ENCODE results near the gene PLD4. TPM values are rescaled to one million over a fixed set of nuclear protein-coding genes. Genes with fewer than 3 reads are reported as not detected.
"Not testable (repeated sequence)": the region's sequence is repeated elsewhere in the genome, so short reads cannot be mapped to it uniquely, and the experiment has no call there.

PLD4 gene
- polyA plus RNA-seq, 4 donors, result 1.7 to 4.3 (median 3.6) TPM

DNA sequence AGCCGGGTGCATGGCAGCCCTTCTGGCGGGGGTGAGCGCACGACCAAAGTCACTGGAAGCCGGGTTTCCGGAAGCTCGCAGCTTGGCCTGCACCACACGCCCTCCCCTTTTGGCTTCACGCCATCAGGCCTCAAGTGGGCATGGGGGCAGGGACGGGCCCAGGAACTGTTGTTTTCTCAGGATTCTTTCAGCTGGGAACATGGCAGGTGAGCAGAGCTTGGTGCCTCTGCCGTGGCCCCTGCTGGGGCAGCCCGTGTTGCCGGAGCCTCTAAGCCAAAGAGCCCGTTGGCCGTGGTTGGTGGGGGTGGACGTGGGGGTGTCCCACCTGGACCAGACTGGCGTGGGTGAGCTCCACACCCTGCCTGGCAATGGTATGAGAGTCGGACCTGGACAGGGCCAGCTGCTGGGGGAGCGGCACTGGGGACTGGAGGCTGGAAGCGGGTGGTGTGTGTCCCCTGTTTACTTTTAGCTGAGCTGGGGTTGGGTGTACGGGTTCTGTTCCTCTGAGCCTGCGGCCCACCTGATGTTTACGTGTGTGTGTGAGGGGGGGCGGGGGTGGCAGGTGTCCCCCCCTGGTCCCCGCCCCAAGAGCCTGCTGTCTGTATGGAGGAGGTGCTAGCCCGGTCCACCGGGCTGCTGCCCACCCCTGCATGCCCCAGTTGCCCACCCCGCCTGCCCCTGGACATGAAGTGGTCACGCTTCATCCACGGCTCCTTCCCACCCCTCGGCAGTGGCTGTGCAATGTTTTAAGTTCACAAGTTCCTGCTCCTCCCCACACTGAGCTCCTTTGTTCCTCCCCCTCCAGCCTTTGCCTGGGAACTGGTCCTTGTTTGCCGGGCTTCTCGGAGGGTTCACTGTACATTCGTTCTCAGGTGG, 28.7 kb upstream of the PLD4 start:
- peak in 1 of 4 donors; percentile 29 for DNase-seq (ENCODE audit: low read depth in 4 of 4, low spot score in 3 of 4)

DNA sequence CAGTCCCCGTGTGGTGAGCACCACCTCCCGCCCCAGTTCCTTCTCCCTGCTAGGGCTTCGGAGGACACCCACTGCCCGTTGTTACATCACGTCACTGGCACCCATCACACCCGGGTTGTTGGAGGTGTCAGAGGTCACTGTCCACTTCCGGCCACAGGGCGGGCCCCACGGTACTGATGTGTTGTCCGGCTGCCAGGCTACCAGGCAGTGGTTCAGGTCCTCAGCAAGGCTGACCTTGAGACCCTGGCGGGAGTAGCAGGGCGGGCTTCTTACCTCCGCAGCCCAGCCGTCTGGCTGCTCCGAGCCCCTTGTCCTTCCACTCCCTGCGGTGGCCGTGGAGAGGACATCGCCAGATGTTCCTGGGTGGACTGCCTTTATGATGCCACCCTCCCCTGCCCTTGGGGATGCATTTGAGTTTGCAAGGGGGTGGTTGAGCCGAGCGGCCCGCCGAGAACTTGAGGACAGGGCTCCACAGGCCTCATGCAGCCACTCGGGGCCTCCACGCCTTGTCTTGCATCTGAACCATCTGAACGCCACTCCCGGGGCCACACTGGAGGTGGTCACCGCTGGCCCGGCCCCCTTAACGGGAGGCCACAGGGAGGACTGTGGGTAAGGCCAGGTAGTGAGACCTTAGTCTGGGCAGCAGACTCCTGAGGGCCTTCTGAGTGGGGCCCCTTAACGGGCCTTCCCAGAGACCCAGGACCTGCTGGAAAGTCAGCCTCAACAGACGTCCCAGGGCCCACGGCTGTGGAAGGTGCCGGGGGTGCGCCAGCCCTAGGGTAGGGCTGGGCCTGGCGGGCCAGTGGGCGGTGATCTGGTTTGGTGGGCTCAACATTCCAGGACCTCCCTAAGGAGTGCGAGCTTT, 27.1 kb upstream of the PLD4 start:
- no peak for DNase-seq (ENCODE audit: low read depth in 4 of 4, low spot score in 3 of 4)

DNA sequence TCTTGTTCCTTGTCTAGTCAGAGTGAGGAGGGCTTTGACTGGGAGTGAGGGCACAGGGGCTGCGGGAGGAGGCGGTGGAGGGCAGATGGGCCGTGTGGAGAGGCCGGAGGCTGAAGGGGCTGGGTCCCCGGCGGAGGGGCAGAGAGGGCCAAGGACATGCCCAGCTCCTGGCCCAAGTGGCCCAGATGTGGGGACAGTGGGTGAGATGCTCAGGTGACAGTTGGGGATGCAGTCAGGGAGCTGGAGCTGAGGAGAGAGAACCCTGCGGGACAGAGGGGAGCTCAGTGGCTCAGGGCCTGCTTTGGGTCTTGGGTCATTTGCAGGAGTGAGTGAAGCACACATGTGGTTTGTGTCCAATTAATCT, 26.5 kb upstream of the PLD4 start:
- no peak for DNase-seq (ENCODE audit: low read depth in 4 of 4, low spot score in 3 of 4)

DNA sequence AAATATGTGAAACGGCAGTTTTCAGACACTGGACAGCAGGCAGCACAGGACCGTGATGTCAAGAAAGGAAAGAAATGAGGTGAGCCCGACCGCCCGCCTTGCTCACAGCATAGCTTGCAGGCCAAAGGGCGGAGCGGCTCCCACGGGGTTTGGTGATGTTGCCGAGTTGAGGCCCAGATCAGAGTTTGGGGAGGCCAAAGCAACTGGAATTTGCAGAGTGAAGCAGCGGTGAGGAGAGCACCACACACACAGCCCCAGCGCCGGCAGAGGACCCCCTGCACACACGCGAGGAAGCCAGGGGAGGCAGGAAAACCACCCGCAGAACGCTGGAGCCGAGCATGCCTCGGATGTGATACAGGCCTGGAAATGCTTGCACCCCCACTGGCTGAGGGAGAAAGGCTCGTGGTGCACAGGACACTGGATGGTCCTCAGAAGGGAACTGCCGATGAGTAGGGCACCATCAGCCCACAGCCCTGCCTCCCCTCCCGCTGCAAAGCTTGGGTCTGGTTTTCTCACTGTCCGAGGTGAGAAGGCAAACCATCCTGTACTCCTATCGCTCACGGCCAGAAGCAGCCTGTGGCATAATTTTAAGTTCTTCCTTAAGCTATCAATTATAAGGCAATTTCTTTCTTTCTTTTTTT, 25.7 kb upstream of the PLD4 start:
- no peak for DNase-seq (ENCODE audit: low read depth in 4 of 4, low spot score in 3 of 4)

DNA sequence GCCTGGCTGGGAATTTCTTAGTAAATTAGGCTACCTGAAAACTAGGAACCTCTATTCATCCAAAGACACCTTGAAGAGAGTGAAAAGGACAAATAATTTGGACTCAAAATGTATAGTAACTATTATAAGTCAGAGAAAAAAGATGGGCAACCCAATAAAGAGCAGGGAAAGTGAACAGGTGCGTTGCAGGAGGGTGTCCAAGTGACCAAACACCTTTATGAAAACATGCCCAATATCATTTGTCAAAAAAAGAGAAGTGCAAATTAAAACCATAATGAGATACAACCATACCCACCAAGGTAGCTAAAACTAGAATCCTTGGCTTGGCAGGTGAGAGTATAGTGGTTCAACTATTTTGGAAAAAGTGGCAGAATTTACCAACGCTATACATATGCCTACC, 24.9 kb upstream of the PLD4 start:
- DNase-seq (ENCODE audit: low read depth in 4 of 4, low spot score in 3 of 4), result no peak

DNA sequence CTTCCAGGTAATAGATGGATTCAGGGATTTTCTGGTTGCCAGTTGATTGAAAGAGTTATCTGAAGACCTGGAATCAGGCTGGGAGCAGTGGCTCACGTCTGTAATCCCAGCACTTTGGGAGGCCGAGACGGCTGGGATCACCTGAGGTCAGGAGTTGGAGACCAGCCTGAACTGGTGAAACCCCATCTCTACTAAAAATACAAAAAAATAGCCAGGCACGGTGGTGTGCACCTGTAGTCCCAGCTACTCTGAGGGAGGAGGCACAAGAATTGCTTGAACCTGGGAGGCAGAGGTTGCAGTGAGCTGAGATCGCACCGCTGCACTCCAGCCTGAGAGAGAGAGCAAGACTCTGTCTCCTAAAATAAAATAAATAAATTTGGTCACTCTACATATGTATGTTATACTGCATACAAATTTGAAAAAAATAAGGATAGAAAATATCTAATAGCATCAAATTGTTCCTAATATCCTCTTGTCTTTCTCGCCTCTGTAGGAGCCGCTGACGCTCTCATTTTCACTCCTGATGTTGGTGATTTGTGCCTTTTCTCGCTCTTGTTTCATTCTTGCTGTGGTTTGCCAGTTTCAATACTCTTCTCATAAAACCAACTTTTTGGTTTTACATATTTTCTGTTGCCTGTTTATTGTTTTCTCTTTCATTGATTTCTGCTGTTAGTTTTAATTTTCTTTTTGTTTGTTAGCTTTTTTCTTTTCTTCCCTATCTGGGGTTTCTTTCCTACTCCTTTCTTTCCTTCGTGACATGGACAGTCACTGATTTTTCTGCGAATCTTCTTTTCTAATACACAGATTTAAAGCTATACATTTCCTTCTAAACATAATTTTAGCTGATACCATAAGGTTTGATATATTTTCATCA, 23.8 kb upstream of the PLD4 start:
- no peak for DNase-seq (ENCODE audit: low read depth in 4 of 4, low spot score in 3 of 4)

DNA sequence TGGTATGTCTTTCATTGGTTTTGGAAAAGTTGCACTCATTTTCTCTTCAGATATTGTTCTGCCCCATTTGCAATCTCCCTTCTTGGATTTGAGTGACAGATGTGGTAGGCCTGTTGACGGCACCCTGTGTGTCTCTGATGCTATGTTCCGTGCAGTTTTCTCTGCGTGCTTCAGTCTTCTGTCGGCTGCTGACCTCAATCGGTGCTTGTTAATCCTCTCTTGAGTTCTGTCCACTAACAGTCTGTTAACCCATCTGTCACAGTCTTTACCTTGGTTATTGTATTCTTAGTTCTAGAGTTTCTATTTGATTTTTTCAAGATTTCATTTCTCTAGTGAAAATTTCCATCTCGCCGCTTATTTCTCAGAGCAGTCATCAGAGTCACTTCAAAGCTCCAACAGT, 20.7 kb upstream of the PLD4 start:
- DNase-seq (ENCODE audit: low read depth in 4 of 4, low spot score in 3 of 4), result no peak

DNA sequence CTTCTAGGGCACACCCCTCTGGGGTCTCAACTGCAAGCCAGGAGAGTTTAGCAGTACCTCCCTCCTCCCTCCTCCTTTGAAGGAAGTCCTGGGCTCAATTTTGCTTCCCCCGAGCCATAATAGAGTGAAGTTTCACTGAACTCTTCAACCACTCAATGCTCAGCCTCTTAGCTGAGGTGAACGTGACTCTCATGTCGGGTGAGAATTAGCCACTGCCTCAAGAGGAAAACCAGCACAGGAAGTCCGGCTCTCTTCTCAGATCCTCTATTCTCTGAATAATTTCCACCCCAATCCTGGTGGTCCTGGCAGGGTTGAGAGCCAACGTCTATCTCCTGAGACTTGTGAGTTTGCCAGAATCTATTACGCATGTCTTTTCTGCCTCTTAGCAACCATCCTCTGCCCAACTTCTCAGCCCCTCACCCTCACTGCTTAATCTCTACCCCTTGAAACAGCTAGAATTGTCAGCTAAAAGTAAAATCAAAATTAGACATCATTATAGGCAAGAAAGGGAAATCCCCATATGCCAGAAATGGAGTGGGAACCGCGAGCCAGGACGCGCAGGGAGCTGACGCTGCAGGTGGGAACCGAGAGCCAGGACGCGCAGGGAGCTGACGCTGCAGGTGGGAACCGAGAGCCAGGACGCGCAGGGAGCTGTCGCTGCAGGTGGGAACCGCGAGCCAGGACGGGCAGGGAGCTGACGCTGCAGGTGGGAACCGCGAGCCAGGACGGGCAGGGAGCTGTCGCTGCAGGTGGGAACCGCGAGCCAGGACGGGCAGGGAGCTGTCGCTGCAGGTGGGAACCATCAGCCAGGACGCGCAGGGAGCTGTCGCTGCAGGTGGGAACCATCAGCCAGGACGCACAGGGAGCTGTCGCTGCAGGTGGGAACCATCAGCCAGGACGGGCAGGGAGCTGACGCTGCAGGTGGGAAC, 19.8 kb upstream of the PLD4 start:
- DNase-seq (ENCODE audit: low read depth in 4 of 4, low spot score in 3 of 4), result not testable (repeated sequence)

DNA sequence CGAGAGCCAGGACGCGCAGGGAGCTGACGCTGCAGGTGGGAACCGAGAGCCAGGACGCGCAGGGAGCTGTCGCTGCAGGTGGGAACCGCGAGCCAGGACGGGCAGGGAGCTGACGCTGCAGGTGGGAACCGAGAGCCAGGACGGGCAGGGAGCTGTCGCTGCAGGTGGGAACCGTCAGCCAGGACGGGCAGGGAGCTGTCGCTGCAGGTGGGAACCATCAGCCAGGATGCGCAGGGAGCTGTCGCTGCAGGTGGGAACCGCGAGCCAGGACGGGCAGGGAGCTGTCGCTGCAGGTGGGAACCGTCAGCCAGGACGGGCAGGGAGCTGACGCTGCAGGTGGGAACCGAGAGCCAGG, 19.1 kb upstream of the PLD4 start:
- not testable (repeated sequence) for DNase-seq (ENCODE audit: low read depth in 4 of 4, low spot score in 3 of 4)

DNA sequence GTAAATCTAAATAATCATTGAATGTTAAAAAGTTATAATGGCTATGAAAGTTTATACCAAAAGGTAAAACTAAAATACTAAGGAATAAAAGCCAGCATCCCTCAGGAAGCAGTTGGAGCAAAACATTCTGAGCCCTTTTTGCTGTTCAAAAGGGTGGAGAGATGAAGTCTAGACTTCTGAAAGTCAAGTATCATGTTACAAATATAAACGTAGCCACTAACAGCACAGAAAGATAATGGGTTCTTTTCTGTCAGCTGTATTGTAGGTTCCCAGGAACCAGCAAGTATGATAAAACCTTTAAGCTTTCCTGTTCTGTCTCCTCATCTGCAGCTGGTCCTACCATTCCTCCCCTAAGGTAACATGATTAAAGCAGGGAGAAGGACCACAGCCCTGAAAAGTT, 16.4 kb upstream of the PLD4 start:
- DNase-seq (ENCODE audit: low read depth in 4 of 4, low spot score in 3 of 4), result no peak

DNA sequence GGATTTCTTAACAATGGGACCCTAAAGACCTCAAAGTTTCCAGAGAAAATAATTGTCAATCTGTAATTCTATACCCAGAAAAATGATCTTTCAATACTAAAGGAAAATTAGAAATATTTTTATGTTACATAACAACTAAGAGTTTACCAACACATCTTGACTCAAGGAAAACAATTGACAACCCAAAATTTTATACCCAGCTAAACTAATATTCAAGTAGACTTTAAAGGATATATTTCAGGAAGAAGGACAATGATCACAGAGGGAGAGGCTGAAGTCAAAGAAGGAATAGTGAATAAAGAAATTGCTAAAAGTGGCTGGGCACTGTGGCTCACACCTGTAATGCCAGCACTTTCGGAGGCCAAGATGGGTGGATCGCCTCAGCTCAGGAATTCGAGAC, 12.6 kb upstream of the PLD4 start:
- no peak for DNase-seq (ENCODE audit: low read depth in 4 of 4, low spot score in 3 of 4)

DNA sequence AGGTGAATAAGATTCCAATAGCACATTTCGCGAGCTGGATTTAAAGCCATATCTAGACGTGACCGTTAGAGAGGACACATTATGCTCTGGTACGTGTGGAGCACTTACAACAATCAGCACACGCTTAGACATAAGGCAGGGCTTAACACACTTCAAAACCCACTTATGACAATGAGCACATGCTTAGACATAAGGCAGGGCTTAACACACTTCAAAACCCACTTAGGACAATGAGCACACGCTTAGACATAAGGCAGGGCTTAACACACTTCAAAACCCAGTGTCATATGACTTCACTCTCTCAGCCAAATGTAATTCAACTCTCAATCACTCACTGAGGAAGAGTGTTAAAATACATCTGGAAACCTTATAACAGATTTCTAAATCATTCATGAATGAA, 11.2 kb upstream of the PLD4 start:
- DNase-seq (ENCODE audit: low read depth in 4 of 4, low spot score in 3 of 4), result no peak

DNA sequence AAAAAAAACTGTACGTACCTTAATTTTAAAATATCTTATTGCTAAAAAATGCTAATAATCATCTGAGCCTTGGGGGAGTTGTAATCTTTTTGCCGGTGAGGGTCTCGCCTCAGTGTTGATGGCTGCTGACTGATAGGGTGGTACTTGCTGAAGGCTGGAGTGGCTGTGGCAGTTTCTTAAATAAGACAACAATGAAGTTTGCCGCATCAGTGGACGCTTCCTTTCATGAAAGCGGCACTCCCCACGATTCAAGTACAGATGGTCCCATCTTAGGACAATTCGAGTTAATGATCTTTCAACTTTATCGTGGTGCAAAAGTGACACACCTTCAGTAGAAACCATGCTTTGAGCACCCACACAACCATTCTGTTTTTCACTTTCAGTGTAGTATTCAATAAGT, 7.6 kb upstream of the PLD4 start:
- no peak for DNase-seq (ENCODE audit: low read depth in 4 of 4, low spot score in 3 of 4)

DNA sequence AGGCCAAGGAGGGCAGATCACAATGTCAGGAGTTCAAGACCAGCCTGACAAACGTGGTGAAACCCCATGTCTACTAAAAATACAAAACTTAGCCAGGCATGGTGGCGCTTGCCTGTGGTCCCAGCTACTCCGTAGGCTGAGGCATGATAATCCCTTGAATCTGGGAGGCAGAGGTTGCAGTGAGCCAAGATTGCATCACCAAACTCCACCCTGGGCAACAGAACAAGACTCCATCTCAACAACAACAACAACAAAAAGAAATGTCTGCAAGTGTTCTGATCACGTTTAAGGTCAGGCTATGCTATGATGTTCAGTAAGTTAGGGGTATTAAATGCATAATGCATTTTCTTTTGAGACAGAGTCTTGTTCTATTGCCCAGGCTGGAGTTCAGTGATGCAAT, 6.7 kb upstream of the PLD4 start:
- DNase-seq (ENCODE audit: low read depth in 4 of 4, low spot score in 3 of 4), result no peak

DNA sequence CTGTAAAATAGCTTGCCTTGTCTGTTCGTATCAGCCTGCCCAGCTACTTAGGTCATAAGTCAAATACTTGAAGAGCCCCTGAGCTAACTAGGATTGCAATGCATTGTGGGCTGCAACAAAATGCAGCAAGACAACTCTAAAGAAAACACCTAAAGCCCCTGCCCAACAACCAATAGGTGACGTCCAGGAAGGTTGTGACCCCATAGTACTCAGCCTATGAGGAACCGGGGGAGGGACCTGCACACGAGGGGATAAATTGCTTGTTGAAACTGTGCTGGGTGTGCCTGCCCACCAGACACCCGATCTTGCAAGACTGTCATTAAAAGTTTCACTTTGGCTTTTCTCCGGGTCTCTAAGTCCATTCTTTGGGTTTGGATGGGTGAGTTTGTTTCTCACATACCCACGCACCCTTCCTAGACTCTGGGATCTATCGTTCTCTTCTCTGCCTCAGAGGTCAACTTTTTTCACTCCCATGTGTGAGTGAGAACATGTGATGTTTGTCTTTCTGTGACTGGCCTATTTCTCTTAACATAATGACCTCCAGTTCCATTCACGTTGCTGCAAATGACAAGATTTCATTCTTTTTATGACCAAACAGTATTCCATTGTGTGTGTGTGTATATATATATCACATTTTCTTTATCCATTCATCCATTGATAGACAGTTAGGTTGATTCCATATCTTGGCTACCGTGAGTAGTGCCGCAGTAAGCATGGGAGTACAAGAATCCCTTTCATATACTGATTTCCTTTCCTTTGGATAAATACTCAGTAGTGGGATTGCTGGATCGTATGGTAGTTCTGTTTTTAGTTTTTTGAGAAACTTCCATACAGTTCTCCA, 5.3 kb upstream of the PLD4 start:
- not testable (repeated sequence) for DNase-seq (ENCODE audit: low read depth in 4 of 4, low spot score in 3 of 4)

DNA sequence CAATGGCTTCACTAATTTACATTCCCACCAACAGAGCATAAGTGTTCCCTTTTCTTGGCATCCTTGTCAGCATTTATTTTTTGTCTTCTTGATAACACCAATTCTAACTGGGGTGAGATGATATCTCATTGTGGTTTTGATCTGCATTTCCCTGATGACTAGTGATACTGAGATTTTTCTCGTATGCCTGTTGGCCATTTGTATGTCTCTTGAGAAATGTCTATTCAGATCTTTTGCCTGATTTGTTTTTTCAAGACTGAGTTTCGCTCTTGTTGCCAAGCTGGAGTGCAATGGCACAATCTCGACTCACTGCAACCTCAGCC, 4.7 kb upstream of the PLD4 start:
- DNase-seq (ENCODE audit: low read depth in 4 of 4, low spot score in 3 of 4), result no peak

DNA sequence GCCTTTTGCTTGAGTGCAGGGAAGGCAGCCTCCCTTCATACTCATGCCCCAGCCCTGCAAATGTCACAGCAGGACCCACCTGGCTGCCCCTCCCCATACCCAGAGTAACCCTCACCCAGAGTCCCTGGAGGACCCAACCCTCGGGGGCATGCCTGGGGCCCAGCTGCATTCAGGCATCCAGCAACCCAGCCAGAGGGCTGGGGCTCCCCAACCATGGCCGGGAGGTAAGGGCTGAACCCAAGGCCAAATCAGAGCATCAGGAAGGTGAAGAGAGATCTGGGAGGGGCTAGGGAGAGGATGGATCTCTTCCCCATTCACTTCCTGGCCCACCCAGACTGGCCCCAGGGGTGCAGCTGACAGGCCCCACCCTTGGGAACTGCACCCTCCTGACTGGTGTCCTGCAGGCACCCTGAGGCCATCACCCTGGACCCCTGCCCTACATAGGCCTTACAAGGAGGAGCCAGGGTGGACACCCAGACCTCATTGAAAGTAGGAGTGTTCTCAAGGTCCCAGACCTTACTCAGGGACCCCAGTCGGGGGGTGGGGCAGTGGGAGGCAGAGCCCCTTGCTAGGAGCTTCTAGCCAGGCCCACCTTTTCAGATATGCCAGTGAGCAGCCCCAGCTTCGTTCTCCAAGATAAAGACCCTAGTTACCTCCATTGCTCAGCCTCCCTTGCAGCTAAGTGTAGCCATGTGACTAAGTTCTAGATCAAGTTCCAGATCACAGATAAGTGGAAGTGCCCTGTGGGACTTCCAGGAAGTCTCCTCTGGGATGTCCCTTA, 849 bp upstream of the PLD4 start:
- DNase-seq (ENCODE audit: low read depth in 4 of 4, low spot score in 3 of 4), result no peak

Data from right renal pelvis (tissue), 4 donors.